ENCODE measurements around the gene CCAR1.
"Not testable (repeated sequence)": the region's sequence is repeated elsewhere in the genome, so short reads cannot be mapped to it uniquely, and the experiment has no call there.

CCAR1 gene, protein sequence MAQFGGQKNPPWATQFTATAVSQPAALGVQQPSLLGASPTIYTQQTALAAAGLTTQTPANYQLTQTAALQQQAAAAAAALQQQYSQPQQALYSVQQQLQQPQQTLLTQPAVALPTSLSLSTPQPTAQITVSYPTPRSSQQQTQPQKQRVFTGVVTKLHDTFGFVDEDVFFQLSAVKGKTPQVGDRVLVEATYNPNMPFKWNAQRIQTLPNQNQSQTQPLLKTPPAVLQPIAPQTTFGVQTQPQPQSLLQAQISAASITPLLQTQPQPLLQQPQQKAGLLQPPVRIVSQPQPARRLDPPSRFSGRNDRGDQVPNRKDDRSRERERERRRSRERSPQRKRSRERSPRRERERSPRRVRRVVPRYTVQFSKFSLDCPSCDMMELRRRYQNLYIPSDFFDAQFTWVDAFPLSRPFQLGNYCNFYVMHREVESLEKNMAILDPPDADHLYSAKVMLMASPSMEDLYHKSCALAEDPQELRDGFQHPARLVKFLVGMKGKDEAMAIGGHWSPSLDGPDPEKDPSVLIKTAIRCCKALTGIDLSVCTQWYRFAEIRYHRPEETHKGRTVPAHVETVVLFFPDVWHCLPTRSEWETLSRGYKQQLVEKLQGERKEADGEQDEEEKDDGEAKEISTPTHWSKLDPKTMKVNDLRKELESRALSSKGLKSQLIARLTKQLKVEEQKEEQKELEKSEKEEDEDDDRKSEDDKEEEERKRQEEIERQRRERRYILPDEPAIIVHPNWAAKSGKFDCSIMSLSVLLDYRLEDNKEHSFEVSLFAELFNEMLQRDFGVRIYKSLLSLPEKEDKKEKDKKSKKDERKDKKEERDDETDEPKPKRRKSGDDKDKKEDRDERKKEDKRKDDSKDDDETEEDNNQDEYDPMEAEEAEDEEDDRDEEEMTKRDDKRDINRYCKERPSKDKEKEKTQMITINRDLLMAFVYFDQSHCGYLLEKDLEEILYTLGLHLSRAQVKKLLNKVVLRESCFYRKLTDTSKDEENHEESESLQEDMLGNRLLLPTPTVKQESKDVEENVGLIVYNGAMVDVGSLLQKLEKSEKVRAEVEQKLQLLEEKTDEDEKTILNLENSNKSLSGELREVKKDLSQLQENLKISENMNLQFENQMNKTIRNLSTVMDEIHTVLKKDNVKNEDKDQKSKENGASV

DNA sequence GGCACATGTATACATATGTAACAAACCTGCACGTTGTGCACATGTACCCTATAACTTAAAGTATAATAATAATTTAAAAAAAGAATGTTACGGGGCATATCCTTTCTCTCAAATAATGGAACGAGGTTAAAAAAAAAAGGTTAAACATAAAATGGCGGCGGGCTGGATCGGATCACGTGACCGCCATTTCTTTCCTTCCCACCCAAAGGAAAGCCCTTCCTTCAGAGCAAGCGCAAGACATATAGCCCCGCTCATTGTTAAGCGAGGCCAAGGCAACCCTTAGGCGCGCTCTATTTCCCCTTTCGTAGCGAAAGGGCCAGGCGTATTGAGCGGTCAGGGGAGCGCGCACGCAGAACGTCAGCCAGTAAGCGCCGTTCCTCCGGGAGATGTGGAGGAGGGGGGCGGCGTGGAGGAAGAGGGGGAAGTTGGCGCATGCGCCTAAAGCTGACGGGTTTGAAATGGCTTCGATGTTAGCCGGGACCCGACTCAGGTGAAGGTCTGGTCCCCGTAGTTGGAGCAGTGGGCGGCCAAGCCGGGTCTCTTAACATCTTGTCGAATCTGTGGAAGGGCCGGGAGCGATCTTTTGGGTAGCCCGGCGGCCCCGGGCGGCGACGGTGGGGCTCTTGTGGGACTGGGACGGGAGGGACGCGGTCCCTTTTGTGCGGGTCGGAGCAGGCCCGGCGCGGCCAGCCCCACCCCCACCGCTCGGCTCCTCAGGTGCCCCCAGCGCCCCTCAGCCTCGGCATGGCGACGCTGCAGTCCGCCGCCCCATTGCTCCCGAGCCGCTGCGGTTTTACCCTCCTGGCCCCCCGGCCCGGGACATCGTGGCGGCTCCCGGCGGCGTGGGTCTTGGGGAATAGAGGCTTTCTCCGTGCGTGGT is at the start of gene CCAR1:
Gene CCAR1, plus strand, starts transcription at position 447 of the 880 bp plus-strand sequence. CDS start 1,266 bp downstream, outside the sequence.
- peak; percentile 99 for DNase-seq (ENCODE audit: low read depth, low spot score)

DNA sequence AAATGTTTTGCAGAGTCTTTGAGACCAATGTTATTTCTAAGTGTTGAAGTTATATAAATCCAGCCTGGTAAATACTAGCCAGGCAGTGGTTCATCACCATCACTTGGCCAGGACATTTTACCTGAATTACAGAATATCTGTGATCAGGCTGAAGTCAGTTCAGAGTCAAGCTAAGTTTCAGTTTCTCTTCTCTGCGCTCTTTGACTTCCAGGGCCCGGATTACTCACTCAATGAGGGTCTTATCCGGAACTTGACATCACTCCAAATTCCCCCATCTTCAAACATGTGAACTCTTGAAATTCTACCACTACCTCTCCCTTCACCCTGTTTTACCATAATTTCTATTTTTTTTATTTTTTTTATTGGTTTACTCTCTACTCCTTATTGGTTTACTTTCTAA is 36.6 kb upstream of the CCAR1 start:
- no peak for DNase-seq (ENCODE audit: low read depth, low spot score)

DNA sequence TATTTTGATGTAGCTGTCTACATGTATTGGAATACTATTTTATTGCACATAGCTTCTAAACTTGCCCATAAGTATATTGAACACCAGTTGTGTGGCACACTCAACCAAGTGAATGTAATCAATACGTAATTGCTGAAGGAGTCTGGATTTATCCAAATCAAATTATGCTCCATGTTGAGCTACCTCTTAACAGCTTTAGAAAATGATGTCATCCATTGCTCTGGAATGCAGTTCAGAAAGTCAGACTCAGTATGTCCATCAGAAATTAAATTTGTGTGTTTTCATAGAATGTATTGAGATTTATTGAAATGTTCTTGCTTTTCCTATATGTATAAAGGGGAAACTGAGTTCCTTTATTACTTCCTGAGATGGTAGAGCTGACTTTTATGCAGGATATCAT is 25.0 kb upstream of the CCAR1 start:
- DNase-seq (ENCODE audit: low read depth, low spot score) = no peak

- no peak for DNase-seq (ENCODE audit: low read depth, low spot score)
These were observed 23.9 kb upstream of the CCAR1 start for GRCh38 chr10:68697106-68697505.

DNA sequence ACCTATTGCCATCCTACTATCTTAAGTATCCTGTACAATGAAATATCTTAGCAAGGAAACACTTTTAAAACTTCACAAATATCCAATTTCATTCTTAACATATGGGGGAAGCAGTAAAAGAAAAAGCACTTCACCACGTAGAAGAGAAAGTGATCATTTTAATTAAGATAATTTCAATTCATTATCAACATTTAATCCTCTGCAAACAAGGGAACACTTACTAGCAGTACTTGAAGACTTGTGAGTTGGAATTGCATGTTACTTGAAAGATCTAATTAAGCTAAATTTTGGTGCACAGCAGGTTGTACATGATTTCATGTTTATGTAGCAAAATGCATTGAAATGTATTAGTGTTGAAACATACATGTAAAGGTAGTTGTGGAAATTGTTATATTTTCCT is 20.8 kb upstream of the CCAR1 start:
- no peak for DNase-seq (ENCODE audit: low read depth, low spot score)

- no peak for DNase-seq (ENCODE audit: low read depth, low spot score)
These were observed 15.5 kb upstream of the CCAR1 start for GRCh38 chr10:68705548-68705947.

DNA sequence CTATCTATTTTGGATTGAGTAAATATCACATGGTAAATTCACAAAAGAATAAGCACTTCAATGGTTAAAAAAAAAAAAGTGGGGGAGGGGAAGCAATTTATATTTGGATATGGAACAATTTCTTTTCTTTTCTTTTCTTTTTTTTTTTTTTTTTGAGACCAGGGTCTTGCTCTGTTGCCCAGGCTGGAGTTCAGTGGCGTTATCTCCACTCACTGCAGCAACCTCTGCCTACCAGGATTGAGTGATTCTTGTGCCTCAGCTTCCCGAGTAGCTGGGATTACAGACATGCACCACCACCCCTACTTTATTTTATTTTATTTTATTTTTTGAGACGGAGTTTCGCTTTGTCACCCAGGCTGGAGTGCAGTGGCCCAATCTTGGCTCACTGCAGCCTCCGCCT is 12.1 kb upstream of the CCAR1 start:
- not testable (repeated sequence) for DNase-seq (ENCODE audit: low read depth, low spot score)

DNA sequence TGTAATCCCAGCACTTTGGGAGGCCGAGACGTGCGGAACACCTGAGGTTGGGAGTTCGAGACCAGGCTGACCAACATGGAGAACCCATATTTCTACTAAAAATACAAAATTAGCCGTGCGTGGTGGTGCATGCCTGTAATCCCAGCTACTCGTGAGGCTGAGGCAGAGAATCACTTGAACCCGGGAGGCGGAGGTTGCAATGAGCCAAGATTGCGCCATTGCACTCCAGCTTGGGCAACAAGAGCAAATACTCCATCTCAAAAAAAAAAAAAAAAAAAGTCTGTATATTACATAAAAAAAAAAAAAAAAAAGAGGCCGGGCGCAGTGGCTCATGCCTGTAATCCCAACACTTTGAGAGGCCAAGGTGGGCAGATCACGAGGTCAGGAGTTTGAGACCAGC is 8.0 kb upstream of the CCAR1 start:
- not testable (repeated sequence) for DNase-seq (ENCODE audit: low read depth, low spot score)

GRCh38 chr10:68717435-68717834 is 3.6 kb upstream of the CCAR1 start:
- DNase-seq (ENCODE audit: low read depth, low spot score) = no peak

GRCh38 chr10:68721673-68722335 is 765 bp downstream of the CCAR1 start:
- DNase-seq (ENCODE audit: low read depth, low spot score) = no peak

- no peak for DNase-seq (ENCODE audit: low read depth, low spot score)
These were observed 4.0 kb downstream of the CCAR1 start for GRCh38 chr10:68725016-68725415.

GRCh38 chr10:68727146-68727545 is 6.1 kb downstream of the CCAR1 start:
- no peak for DNase-seq (ENCODE audit: low read depth, low spot score)

GRCh38 chr10:68732651-68733050 is 11.6 kb downstream of the CCAR1 start:
- no peak for DNase-seq (ENCODE audit: low read depth, low spot score)

DNA sequence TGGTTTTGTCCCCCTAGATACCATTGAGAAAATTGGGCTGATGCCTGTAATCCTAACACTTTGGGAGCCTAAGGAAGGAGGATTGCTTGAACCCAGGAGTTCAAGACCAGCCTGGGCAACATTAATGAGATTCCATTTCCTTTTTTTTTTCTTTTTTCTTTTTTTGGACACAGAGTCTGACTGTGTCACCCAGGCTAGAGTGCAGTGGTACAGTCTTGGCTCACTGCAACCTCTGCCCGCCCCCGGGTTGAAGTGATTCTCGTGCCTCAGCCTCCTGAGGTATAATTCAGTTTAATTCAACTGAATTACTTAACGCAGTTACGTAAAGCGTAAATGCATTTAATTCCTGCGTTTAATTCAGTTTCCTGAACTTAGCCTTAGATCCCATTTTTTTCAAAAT is 13.3 kb downstream of the CCAR1 start:
- no peak for DNase-seq (ENCODE audit: low read depth, low spot score)

GRCh38 chr10:68735119-68735518 is 14.1 kb downstream of the CCAR1 start:
- DNase-seq (ENCODE audit: low read depth, low spot score) = no peak

GRCh38 chr10:68735739-68736138 is 14.7 kb downstream of the CCAR1 start:
- not testable (repeated sequence) for DNase-seq (ENCODE audit: low read depth, low spot score)

DNA sequence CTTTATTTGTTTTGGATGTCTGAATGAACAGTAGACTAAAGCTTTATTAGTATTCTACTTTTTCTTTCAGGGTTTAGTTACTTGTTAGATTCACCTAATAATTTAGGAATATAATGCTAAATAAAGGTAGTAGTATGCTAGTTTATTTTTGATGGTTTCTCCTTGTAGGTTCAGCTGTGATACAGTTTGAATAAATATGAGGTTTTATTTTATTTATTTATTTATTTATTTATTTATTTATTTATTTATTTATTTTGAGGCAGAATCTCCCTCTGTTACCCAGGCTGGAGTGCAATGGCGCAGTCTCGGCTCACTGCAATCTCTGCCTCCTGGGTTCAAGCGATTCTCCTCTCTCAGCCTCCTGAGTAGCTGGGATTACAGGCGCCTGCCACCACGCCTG is 19.6 kb downstream of the CCAR1 start:
- not testable (repeated sequence) for DNase-seq (ENCODE audit: low read depth, low spot score)

DNA sequence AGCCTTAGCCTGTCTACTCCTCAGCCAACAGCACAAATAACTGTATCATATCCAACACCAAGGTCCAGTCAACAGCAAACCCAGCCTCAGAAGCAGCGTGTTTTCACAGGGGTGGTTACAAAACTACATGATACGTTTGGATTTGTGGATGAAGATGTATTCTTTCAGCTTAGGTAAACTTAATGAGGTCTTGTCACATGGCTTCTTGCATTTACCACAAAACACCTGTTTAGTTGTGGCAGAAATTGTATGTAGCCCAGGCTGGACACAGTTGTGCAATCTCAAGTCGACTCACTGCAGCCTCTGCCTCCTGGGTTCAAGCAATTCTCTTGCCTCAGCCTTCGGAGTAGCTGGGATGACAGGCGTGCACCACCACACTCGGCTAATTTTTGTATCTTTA is 21.4 kb downstream of the CCAR1 start:
- DNase-seq (ENCODE audit: low read depth, low spot score) = no peak

- DNase-seq (ENCODE audit: low read depth, low spot score) = no peak
These were observed 31.8 kb downstream of the CCAR1 start for GRCh38 chr10:68752711-68753350.

GRCh38 chr10:68756246-68756645 is 35.2 kb downstream of the CCAR1 start:
- DNase-seq (ENCODE audit: low read depth, low spot score) = no peak

Data from ELF-1 (cell line).